ENCODE measurements around the gene COG5. TPM values are rescaled to one million over a fixed set of nuclear protein-coding genes. Genes with fewer than 3 reads are reported as not detected.
A peak's percentile ranks its signal among the peaks of the same experiment; 100 is the strongest.

The COG5 gene
- total and polyA plus RNA-seq, 2 experiments from 2014 or later, result 15.4 to 36.5 TPM

- Histone ChIP-seq H3F3A (replicated peaks; ENCODE audit: low read depth) (no peaks in the 10 kb centered on the region), H3K4me3 (no peak overlapping the region), H3K27ac (ENCODE audit: low read depth) (no peak overlapping the region), H3K36me3 (ENCODE audit: insufficient read depth) (peaks cover 8% of the 10 kb centered on the region; the same call in 1 of the 2 replicates), H3K79me2 (replicated peaks; ENCODE audit: insufficient read depth) (peaks cover 45% of the 10 kb centered on the region), H3K4me1 (ENCODE audit: insufficient read depth) (peaks cover 5% of the 10 kb centered on the region), H3K9me2 (ENCODE audit: insufficient read depth) (no peaks in the 10 kb centered on the region), H2AFZ (no peak overlapping the region), H4K20me1 (replicated peaks; ENCODE audit: insufficient read depth) (0 out of 2 replicates have a peak, but pooled peaks cover 4% of the 10 kb centered on the region), H3K27me3 (ENCODE audit: insufficient read depth) (no peaks in the 10 kb centered on the region), H3K4me2 (no peak overlapping the region)
- Mint-ChIP-seq H3K27me3 (ENCODE audit: insufficient read depth, low read depth, poor library complexity) (no peaks in the 10 kb centered on the region), H3K36me3 (ENCODE audit: low read depth) (peaks cover 45% of the 10 kb centered on the region), H3K27ac (peak overlapping the region; percentile 34; the same call in 1 of the 2 replicates), H3K9me3 (peaks cover 9% of the 10 kb centered on the region; the same call in 2 of the 3 replicates), H3K4me1 (peaks cover 4% of the 10 kb centered on the region), H3K4me3 (no peak overlapping the region)
- DNase-seq (ENCODE audit: low spot score) (no peak), ATAC-seq (no peak)
- TF ChIP-seq ZNF114 (CRISPR knock-in tag; IDR thresholded peaks at IDR 0.05) (no peak), NANOG (IDR thresholded peaks at IDR 0.05; ENCODE audit: borderline replicate concordance) (no peak), STAT1 (IDR thresholded peaks at IDR 0.05; ENCODE audit: unreplicated experiment) (no peak), ZNF462 (CRISPR knock-in tag; IDR thresholded peaks at IDR 0.05) (no peak), EZH2 (IDR thresholded peaks at IDR 0.05; ENCODE audit: low read depth, unreplicated experiment) (no peak), REST (IDR thresholded peaks at IDR 0.05; ENCODE audit: unreplicated experiment) (no peak)
Measured at GRCh38 chr7:107543338-107543993, 20.3 kb downstream of the COG5 start.
